GM19328 (cell line): Measurements from ENCODE around the gene PPM1G.
"Not testable (repeated sequence)": the region's sequence is repeated elsewhere in the genome, so short reads cannot be mapped to it uniquely, and the experiment has no call there.

Experiments
- ATAC-seq: cut with Tn5 transposase; IDR thresholded peaks from one replicate; pipeline ENCODE4 v1.9.1; 2021; ENCODE audit warnings: mild to moderate bottlenecking, moderate library complexity; ENCODE audit not compliant: unreplicated experiment

Gene PPM1G

GRCh38 chr2:27409321-27410073, at the start of gene PPM1G:
TSS of gene PPM1G (minus strand) at chr2:27409591. CDS start at chr2:27409422, 169 bp downstream.
- peak; percentile 95 for ATAC-seq

GRCh38 chr2:27453968-27454367, 44.6 kb upstream of the PPM1G start:
- no peak for ATAC-seq

GRCh38 chr2:27451095-27451494, 41.7 kb upstream of the PPM1G start:
- ATAC-seq: no peak

GRCh38 chr2:27448381-27448780, 39.0 kb upstream of the PPM1G start:
- ATAC-seq: no peak

- no peak for ATAC-seq
Measured at GRCh38 chr2:27446057-27446456, 36.7 kb upstream of the PPM1G start.

GRCh38 chr2:27445615-27446014, 36.2 kb upstream of the PPM1G start:
- ATAC-seq: no peak

GRCh38 chr2:27445155-27445554, 35.8 kb upstream of the PPM1G start:
- no peak for ATAC-seq

GRCh38 chr2:27442920-27443282, 33.5 kb upstream of the PPM1G start:
- ATAC-seq: no peak

GRCh38 chr2:27441958-27442919, 32.8 kb upstream of the PPM1G start, which contains the start of gene KRTCAP3:
TSS of gene KRTCAP3 (plus strand) at chr2:27442381. CDS start at chr2:27442413, 32 bp downstream.
- no peak for ATAC-seq

- ATAC-seq: no peak
Measured at GRCh38 chr2:27441226-27441926, 32.0 kb upstream of the PPM1G start.

GRCh38 chr2:27435628-27436027, 26.2 kb upstream of the PPM1G start:
- no peak for ATAC-seq

GRCh38 chr2:27431395-27431794, 22.0 kb upstream of the PPM1G start:
- ATAC-seq: no peak

- ATAC-seq: peak; percentile 57
Measured at GRCh38 chr2:27428978-27429541, 19.7 kb upstream of the PPM1G start.

GRCh38 chr2:27428213-27428977, 19.0 kb upstream of the PPM1G start, which contains the start of gene NRBP1:
TSS of gene NRBP1 (plus strand) at chr2:27428631. CDS start at chr2:27433274, 4,643 bp downstream.
- ATAC-seq: peak; percentile 81

GRCh38 chr2:27427863-27428212, 18.4 kb upstream of the PPM1G start:
- ATAC-seq: no peak

- ATAC-seq: not testable (repeated sequence)
Measured at GRCh38 chr2:27425039-27425438, 15.6 kb upstream of the PPM1G start.

GRCh38 chr2:27422958-27423357, 13.6 kb upstream of the PPM1G start:
- ATAC-seq: no peak

- no peak for ATAC-seq
Measured at GRCh38 chr2:27421660-27422250, 12.4 kb upstream of the PPM1G start.

- ATAC-seq: no peak
Measured at GRCh38 chr2:27420996-27421395, 11.6 kb upstream of the PPM1G start.

GRCh38 chr2:27416151-27416550, 6.8 kb upstream of the PPM1G start:
- no peak for ATAC-seq
